PFSK-1 (cell line): ENCODE results near the gene GDF11.

Experiments
- FOXP2 ChIP-seq: optimal IDR thresholded peaks from 2 replicates; pipeline ENCODE3; 2011; ENCODE audit warnings: borderline replicate concordance, control low read depth, inconsistent platforms; ENCODE audit not compliant: insufficient read depth; ENCODE audit errors: extremely low read length, extremely low read depth
- POLR2AphosphoS5 ChIP-seq: IDR thresholded peaks from 2 replicates; pipeline ENCODE4 v1.6.1; 2012; ENCODE audit warnings: low read depth, mild to moderate bottlenecking, control low read depth, low read length, moderate library complexity
- SIN3A ChIP-seq: IDR thresholded peaks from 2 replicates; pipeline ENCODE4 v1.6.1; 2012; ENCODE audit warnings: mild to moderate bottlenecking, low read length, moderate library complexity, borderline replicate concordance; ENCODE audit not compliant: insufficient read depth
- TAF1 ChIP-seq: IDR thresholded peaks from 2 replicates; pipeline ENCODE4 v1.6.1; 2012; ENCODE audit warnings: low read length, control low read depth, borderline replicate concordance; ENCODE audit not compliant: insufficient read depth
- TF ChIP-seq, protein P1 (sequence below), 2 experiments: IDR thresholded peaks; 2 replicates each; pipeline versions ENCODE4 v1.6.1 to v1.8.0; 2011 to 2012; ENCODE audit warnings: low read depth in 2 of 2, low read length in 2 of 2, control low read depth in 1 of 2, inconsistent platforms in 1 of 2, mild to moderate bottlenecking in 1 of 2, moderate library complexity in 1 of 2; ENCODE audit not compliant: insufficient read depth in 1 of 2

GDF11 gene

DNA sequence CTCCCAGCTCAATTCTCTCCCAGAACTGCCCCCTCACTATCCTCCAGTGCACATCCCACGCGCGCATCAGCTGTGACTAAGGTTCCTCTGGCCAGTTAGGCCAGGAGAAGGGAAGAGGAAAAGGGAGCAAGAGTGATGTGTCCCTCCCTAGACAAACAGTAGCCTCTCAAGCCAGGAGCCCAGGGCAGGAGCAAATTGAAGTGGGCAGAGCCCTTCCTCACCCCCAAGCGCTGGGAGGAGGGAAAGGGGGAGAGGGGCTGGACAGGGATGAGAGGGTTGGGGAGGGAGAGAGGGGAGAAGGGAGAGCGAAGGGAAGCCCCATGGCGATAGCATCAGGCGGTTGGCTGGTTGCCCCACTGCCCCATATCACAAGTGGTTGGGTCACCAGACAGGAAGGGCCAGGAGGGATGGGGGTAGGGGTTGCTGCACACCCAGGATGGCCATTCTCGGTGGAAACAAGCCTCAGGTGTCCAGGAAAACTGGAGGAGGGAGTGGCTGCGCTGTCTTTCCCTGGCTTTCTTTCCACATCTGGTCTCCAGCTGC lies 15.2 kb upstream of the GDF11 start:
- TF ChIP-seq TAF1: peak; percentile 21; the same call in 1 of the 2 replicates
- no peak for TF ChIP-seq SIN3A
- no peak for TF ChIP-seq POLR2AphosphoS5
- no peak for TF ChIP-seq FOXP2

DNA sequence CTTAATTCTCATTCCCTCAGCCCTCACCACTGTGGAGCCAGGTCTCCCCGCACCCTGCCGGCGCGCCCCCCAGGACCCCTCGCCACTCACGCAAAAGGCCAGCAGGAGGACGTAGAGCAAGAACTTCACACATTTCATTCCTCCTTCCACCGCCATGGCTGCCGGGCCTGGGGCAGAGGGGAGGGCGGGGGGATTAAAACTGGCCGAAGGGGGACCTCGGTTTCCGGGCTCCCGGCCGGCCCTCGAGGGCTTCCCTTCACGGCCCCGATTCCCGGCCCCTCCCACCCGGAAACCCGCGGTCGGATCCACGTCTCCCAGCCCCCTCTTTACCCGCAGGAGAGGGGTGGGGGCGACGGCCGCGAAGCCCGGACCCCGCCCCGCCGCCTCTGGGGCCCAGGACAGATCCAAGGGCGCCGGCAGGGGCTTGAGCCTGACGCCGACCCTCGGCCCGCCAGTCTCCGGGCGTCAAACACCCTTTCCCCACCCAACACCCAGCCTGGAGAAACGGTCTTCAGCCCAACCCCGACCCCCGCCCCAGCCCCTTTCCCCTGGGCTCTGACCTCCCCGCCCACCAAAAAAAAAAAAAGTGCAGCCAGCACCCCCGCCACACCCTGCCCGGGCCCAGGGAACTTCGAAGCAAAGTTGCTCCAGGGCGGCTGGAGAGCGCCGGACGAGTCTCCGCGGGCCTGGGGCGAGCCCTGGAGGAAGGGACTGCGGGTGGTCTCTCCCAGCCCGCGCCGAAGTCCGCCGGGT lies 14.6 kb upstream of the GDF11 start:
- TF ChIP-seq, protein P1, sequence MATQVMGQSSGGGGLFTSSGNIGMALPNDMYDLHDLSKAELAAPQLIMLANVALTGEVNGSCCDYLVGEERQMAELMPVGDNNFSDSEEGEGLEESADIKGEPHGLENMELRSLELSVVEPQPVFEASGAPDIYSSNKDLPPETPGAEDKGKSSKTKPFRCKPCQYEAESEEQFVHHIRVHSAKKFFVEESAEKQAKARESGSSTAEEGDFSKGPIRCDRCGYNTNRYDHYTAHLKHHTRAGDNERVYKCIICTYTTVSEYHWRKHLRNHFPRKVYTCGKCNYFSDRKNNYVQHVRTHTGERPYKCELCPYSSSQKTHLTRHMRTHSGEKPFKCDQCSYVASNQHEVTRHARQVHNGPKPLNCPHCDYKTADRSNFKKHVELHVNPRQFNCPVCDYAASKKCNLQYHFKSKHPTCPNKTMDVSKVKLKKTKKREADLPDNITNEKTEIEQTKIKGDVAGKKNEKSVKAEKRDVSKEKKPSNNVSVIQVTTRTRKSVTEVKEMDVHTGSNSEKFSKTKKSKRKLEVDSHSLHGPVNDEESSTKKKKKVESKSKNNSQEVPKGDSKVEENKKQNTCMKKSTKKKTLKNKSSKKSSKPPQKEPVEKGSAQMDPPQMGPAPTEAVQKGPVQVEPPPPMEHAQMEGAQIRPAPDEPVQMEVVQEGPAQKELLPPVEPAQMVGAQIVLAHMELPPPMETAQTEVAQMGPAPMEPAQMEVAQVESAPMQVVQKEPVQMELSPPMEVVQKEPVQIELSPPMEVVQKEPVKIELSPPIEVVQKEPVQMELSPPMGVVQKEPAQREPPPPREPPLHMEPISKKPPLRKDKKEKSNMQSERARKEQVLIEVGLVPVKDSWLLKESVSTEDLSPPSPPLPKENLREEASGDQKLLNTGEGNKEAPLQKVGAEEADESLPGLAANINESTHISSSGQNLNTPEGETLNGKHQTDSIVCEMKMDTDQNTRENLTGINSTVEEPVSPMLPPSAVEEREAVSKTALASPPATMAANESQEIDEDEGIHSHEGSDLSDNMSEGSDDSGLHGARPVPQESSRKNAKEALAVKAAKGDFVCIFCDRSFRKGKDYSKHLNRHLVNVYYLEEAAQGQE (IDR thresholded peaks at IDR 0.05; ENCODE audit: insufficient read depth in 1 of 2, low read depth in 2 of 2, low read length in 2 of 2): no peak
- no peak for TF ChIP-seq TAF1
- 0 out of 2 replicates have a peak, but pooled peaks have one; percentile 5 for TF ChIP-seq SIN3A

DNA sequence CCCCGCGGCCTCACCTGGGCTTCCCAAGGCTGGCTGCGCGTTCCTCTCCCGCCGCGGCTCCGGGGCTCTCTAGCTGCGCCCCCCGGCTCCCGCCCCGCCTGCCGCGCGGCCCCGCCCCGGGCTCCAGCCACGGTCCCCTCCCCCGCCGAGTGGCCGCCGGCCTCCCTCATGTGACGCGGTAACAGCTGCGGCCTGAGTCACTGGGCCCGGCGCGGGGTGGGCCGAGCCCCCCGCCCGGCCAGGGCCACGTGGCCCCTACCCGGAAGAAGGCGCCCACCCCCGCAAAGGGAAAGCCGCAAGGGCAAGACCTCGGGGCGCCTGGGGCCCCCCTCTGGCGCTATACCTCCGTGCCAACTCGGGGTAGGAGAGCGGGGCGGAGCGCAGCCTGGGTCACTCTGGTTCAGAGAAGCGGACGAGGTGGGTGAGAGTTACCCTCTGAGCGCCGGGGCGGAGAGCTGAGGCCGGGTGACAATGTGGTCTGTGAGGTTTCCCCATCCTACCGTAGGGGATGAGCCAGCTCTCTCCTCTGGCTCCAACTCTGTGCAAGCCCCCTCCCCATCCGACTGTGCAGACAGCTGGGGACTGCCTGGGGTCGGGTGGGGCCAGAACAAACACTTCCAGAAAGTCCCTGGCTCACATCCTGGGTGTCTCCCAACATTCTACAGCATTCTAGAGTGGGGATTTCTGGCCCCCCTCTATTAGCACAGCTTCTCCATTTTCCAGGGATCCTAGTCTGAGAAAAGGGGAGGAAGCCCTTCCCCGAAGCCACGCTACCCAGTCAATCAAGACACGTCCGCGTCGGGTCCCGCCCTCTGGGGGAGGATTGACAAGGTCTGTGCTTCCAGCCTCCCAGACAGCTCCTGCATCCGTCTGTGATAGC lies 13.7 kb upstream of the GDF11 start, which contains the start of gene CD63:
CD63 (minus strand) TSS at position 71 of the 880 bp plus-strand sequence. CDS start 668 bp downstream, outside the sequence.
- TF ChIP-seq TAF1: no peak
- TF ChIP-seq SIN3A: peak; percentile 86; the same call in 1 of the 2 replicates
- TF ChIP-seq POLR2AphosphoS5: peak; percentile 62
- no peak for TF ChIP-seq FOXP2
- TF ChIP-seq, protein P1 (IDR thresholded peaks at IDR 0.05; ENCODE audit: insufficient read depth in 1 of 2, low read depth in 2 of 2, low read length in 2 of 2): no peak; a peak in 1 of 4 replicates

DNA sequence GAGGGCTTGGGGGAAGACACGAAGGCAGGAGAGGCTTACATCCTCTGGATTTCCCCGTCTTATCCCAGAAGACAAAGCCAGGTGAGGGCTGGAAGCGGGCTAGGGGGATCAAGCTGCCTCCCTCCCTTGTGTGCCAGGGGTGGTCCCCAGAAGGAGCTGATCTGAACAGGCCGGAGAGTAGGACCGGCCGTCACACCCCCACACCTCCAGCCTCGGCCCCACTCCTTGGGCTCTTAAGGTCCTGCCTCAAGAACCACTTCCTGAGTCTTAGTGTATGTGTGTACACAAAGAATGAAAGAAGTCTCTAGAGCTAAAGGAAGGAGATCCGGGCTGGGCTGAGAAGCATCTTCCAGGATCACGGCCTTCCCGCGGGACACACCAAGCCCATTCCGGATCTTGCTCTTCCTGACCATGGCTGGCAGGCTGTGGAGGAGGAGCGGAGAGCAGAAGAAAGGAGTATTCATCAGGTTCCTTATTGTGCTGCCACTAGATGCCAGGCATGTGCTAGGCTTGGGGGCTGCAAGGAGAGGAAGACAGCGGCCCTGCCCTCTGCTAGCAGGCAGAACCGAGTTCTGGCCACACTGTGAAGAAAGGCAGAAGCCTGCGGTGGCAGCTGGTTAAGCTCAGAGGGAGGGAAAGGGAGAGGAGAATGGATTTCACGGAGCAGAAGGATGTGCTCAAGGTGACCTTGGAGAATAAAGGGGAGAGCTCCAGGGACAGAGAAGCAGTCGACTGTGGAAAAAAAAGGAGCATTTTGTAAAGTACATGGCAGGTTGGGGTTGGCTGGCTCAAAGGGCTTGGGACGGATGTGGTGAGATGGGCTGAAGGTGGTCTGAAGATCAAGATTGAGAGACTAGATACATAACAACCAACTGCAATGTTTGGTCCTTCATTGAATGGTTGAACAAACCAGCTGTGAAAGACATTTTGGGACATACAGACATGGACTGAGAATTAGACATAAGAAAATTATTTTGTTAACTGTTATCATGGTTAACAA lies 12.8 kb upstream of the GDF11 start:
- no peak for TF ChIP-seq SIN3A
- TF ChIP-seq, protein P1 (IDR thresholded peaks at IDR 0.05; ENCODE audit: insufficient read depth in 1 of 2, low read depth in 2 of 2, low read length in 2 of 2): no peak
- no peak for TF ChIP-seq POLR2AphosphoS5
- no peak for TF ChIP-seq TAF1
- TF ChIP-seq FOXP2: no peak

DNA sequence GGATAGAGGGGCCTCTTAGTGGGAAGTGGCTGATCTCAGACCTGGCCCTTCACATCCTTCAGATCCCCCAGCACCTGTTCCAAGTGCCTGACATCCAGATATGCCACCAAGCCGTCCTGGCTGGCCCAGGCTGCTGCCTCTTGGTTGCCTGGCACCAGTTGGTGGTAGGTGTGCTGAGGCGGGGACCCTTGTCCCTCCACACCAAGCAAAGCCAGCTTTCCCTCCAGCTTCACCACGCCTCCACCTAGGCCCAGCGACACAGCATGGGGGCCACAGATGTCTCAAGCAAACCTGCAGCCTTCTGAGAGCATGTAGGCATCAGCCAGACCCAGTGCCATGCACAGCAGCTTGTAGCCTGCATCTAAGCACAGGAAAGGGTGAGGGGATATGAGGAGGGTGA lies 10.6 kb upstream of the GDF11 start:
- TF ChIP-seq SIN3A: no peak
- TF ChIP-seq, protein P1 (IDR thresholded peaks at IDR 0.05; ENCODE audit: insufficient read depth in 1 of 2, low read depth in 2 of 2, low read length in 2 of 2): no peak
- TF ChIP-seq POLR2AphosphoS5: no peak
- TF ChIP-seq FOXP2: no peak
- no peak for TF ChIP-seq TAF1
